SK-N-DZ (cell line): ENCODE data around the gene C17orf114.
A peak's percentile ranks its signal among the peaks of the same experiment; 100 is the strongest.

Experiments used
- DNase-seq: peaks from one replicate; pipeline ENCODE4 v3.0.0-alpha.2; 2015; ENCODE audit warnings: low spot score

C17orf114 gene

DNA sequence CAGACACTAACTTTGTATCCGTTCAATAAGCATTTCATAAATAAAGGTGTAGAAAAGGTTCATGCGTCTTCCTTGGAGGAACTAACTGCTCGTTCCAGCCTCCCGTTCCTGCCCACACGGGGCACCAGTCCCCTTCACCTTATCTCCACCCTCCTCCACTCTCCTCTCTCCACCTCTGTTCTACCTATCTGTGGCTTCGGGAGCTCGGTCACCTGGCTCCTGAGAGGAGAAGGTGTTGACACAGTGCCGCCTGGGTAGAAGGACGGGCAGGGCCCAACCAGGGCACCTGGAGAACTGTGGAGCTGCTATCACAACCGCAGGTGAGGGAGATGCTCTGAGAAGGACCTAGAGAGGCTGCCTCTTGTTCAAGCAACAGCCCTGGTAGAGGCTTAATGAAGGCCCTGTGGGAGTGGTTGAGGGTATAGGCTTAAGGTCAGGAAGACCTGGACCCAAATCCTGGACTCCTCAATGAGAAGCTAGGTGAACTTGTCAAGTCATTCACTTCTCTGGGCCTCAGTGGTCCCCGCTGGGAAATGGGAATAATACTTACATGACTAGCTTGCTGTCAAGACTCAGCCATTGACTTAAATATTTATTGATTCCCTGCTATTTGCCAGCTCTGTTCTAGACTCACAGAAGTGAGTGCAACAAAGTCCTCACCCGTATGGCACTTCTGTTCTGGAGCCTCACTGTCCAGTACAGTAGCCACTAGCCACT lies 21.4 kb upstream of the C17orf114 start:
- DNase-seq = no peak

DNA sequence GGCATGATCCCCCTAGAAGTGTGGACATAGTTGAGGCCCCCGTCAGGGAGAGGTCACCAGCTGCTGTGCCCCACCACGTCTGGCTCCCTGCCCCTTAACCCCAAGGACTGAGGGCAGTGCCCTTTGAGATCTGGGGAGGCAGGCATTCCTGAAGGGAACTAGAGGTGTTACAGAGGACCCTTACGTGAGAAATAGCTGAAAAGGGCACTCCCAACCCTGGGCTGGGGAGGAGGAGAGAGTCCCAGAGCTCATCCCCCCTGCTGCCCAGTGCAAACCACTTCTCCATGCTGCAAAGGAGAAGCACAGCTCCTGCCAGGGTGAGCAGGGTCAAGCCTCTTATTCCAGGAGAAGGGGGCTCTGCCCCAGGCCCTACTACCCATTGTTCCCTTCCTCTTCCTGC lies 20.7 kb upstream of the C17orf114 start:
- DNase-seq = no peak

GRCh38 chr17:4818276-4818675 lies 16.1 kb upstream of the C17orf114 start:
- DNase-seq = peak; percentile 40

GRCh38 chr17:4816826-4817225 lies 14.7 kb upstream of the C17orf114 start:
- DNase-seq = no peak

DNA sequence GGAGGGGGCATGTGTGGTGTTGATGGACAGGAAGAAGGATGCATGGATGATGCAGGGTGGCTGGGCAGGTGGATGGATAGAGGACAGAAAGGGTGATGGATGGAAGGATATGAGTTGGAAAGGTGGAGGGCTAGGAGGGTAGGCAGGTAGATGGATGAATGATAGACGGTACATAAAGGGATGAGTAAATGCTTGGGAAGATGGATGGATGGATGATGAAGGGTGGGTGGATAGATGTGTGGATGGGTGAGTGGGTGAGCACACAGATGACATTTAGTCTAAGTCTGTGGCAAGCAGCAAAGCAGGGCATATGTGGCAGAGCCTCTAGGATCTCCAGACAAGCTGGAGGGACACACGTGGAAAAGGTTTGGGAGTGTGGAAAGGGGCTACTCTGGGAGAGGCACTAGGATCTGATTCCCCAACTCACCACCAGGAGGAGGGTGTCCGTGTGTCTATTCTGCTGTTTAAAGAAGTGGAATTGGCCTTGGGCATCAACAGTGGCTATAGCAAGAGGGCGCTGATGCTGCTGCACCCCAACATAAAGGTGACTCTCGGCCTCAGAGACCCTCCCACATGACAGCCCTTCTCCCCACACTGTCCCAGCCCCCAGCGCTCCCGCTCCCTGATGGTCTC lies 13.0 kb upstream of the C17orf114 start:
- DNase-seq = no peak

DNA sequence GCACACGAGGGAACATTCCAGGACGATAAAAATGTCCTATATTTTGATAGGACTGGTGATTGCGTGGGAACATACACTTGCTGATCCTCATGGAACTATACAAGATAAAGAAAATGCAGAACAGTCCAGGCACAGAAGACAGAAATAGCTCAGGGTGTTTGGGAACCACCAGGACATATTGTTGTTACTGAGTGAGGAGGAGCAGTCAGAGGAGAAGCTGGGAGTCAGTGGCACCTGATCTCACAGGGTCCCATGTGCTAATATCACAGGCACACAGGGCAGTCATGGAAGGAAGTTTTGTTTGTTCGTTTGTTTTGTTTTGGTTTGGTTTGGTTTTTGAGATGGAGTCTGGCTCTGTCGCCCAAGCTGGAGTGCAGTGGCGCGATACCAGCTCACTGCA lies 10.6 kb upstream of the C17orf114 start:
- DNase-seq = no peak

- no peak for DNase-seq
Measured at GRCh38 chr17:4811471-4811870, 9.3 kb upstream of the C17orf114 start.

- DNase-seq = no peak
Measured at GRCh38 chr17:4810696-4811290, 8.7 kb upstream of the C17orf114 start.

DNA sequence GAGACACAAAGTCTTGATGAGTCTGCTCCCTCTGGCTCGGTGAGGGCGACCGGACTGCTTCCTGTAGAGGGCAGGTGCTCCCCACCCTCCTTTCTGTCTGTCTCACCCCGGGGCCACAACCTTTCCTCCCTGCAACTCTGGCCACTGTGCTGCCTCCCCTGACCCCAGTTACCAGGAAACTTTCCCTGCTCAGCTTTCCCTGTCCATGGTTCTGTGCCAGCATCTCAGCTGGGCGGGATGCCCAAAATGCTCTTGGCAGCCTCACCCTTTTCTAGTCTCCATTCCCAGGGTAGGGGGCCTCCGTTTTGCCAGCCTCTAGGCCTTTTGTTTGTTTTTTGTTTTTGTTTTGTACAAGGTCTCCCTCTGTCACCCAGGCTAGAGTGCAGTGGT lies 6.2 kb upstream of the C17orf114 start:
- DNase-seq = no peak

- DNase-seq = no peak
Measured at GRCh38 chr17:4807605-4808377, 5.7 kb upstream of the C17orf114 start.

DNA sequence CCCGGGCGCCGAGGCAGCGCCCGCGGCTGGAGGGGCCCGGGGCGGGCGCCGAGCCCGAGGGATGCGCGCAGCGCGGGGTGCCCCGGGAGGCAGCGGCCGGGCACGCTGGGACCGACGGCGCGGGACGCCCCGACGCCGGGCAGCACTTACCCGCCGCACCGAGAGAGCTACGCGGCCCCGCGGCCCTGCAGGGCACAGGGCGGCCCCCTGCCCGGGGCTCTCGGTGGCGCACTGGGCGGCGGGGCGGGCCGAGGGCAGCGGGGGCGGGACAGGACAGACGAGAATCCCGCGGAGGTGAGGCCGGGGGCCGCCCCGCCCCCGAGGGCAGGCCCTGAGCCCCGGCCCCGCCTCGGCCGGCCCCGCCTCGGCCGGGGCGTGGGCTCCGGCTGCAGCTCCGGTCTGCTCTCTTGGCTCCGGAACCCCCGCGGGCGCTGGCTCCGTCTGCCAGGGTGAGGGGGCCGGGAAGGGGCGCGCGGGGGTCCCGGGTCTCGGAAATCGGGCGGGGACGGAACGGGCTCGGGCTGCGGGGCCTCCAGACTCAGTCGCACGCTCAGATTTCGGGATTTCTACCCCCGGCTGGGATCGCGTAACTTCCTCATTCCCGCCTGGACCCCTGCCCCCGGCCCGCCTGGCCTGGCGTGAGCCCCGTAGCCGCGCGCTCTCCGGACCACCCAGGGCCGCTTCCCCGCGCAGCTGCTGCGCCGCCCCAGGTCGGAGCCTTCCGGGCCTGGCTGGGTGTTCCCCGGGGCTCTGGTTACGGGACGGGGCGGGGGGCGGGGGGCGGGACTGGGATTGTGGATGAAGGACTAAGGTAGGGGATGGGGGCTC lies 4.9 kb upstream of the C17orf114 start, which contains the start of gene PLD2:
Gene PLD2, plus strand, starts transcription at position 376 of the 828 bp plus-strand sequence. CDS start 621 bp downstream, outside the sequence.
- DNase-seq = peak; percentile 84

DNA sequence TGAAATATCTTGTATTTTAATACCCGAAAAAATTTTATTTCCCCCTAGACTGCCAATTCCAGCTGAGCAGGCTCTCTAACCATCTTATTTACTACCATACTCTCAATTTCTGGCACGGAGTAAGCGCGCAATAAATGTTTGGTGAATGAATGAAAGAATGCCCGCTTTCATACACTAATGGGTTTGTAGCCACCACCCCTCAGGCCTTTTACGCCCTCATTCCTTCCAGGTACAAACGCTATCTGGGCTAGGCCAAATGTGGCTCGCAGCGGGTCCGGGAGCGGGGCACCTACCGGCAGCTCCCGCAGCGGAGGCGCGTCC lies 4.3 kb upstream of the C17orf114 start:
- no peak for DNase-seq

DNA sequence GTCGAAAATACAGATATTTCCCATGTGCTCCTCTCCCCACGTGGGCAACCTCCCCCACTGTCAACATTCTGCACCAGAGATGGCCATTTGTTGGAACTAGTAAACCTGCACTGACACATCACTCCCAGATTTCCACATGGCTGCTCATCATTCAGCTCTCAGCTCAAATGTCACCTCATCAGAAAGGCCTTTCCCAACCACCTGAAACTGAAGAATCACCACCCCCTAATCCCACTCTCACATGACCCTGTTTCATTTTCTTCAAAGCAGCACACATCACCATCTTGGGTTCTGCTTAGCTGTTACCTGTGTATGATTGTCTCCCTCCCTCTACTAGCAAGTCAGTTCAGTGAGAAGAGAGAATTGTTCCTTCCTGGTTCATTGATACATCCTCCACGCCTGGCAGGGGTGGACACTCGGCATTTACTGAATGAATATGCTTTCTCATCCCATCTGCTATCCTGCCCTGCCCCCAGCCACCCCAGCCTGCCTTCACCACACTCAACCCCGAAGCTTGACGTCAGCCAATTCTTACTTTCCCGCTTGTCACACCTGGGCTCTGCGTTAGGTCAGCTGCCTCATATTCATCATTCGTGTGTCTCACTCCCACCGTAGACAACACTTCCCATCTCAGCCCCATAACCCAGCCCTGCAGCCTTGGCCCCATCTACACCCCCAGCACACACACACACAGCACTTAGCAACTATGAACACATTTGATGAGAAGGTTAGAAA lies 1.5 kb downstream of the C17orf114 start:
- no peak for DNase-seq

DNA sequence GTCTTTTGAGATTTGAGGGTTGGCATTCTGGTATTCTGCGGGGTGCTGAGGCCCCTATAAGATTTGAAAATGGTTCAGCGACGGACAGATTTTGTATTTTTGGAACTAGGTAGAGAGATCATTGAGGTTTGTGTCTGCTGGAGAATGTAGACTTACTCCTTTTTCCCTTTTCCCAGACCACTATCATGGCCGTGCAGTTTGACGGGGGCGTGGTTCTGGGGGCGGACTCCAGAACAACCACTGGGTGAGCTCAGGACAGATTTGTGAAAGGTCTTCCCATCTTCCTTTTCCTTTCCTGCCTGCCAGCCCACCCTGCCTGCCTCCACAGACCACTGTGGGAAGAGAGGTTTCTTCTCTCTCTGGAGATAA lies 5.6 kb downstream of the C17orf114 start:
- DNase-seq = peak; percentile 33

GRCh38 chr17:4795168-4795567 lies 7.0 kb downstream of the C17orf114 start:
- no peak for DNase-seq

DNA sequence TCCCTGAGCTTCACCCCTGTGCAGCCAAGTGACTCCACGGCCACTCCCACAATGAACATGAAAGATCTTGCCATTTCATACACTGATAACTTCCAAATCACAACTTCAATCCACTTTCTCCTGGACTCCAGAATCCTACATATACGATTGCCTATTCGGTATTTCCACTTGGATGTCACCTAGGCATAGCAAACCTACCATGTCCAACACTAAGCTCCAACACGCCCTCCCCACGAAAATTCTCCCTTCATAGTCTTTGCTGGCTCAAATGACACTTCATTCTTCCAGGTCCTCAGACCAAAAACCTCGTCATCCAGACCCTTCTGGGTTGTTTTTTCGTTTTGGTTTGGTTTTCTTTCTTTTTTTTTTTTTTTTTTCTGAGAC lies 11.4 kb downstream of the C17orf114 start:
- no peak for DNase-seq

DNA sequence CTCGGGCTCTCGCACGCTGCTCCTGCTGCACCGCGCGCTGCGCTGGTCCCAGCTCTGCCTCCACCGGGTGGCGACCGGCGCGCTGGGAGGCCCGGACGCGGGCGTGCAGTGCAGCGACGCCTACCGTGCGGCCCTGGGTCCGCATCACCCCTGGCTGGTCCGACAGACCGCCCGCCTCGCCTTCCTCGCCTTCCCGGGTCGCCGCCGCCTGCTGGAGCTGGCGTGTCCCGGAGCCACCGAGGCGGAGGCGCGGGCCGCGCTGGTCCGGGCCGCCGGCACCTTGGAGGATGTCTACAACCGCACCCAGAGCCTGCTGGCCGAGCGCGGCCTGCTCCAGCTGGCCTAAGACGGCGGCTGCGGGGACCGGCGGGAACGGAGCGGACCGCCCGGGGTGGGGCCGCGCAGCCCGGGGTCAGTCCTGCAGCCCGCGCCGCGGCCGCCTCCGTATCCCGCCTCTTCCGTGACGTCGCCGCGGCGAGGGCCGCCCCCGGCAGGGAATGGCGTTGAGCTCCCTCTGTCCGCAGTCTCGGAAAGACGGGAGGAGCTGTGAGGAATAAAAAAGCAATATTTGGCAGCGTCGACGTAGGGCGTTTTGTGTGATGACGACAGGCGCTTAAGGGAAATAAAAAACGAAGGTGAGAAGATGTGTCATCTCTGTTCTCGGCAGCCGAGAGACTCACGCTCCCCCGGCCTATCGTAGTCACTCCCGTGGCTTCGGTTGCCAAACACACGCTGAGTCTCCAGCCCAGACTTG lies 12.0 kb downstream of the C17orf114 start:
- DNase-seq = peak; percentile 88

DNA sequence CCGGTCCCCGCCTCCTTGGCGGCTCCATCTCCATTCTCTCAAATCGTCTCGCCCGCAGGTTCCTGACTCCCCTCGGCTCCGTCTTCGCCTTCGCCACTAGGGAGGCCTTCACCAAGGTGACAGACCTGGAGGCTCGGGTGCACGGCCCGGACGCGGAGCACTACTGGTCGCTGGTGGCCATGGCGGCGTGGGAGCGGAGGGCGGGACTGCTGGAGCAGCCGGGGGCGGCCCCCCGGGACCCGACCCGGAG lies 12.5 kb downstream of the C17orf114 start:
- DNase-seq = no peak

GRCh38 chr17:4788807-4789700 lies 13.1 kb downstream of the C17orf114 start, which contains the start of gene GLTPD2:
TSS of gene GLTPD2 (plus strand) at chr17:4788964. CDS start at chr17:4789012, 48 bp downstream.
- peak; percentile 28 for DNase-seq
